ENCODE results near the gene SDHB. TPM values are rescaled to one million over a fixed set of nuclear protein-coding genes. Genes with fewer than 3 reads are reported as not detected.

The SDHB gene
- total RNA-seq, 1 experiment from 2014 or later: 212 TPM

GRCh38 chr1:16983649-16984048 lies 70.2 kb downstream of the SDHB start:
- TF ChIP-seq TCF7L2 (IDR thresholded peaks at IDR 0.05; ENCODE audit: low read depth, low read length): no peak
- TF ChIP-seq POLR2AphosphoS5 (IDR thresholded peaks at IDR 0.05; ENCODE audit: low read depth, low read length): no peak
- TF ChIP-seq REST (IDR thresholded peaks at IDR 0.05; ENCODE audit: insufficient read depth in 1 of 2, low read depth in 2 of 2, low read length in 1 of 2): no peak
- no peak for TF ChIP-seq SIN3A (IDR thresholded peaks at IDR 0.05; ENCODE audit: borderline replicate concordance, insufficient read depth, low read depth, low read length)
- no peak for TF ChIP-seq CTCF (IDR thresholded peaks at IDR 0.05)
- Histone ChIP-seq H3K9me3 (ENCODE audit: control insufficient read depth, insufficient read depth, low read depth, low read length) (no peaks in the 10 kb centered on the region), H3K4me3 (ENCODE audit: low read depth in 2 of 2, low read length in 2 of 2) (no peak overlapping the region), H3K36me3 (ENCODE audit: control insufficient read depth, insufficient read depth, low read length) (peaks cover 3% of the 10 kb centered on the region; the same call in 1 of the 2 replicates), H3K27me3 (ENCODE audit: control insufficient read depth, insufficient read depth, low read length) (no peaks in the 10 kb centered on the region), H3K4me1 (ENCODE audit: control insufficient read depth, insufficient read depth, low read length) (peaks cover 4% of the 10 kb centered on the region; the same call in 1 of the 2 replicates), H3K27ac (ENCODE audit: low read length) (no peak overlapping the region)
- DNase-seq (ENCODE audit: low read depth, low spot score) (no peak), ATAC-seq (no peak)
- BruUV-seq (replicated peaks): no TSS peak
- intact Hi-C loops (cut with micrococcal nuclease; ENCODE audit: unreplicated experiment): no loop called here
- ChIA-PET CTCF (no interaction called here), POLR2A (no interaction called here)
- in situ Hi-C loops (cut with HindIII; ENCODE audit: low pct_unique_long_range_greater_than_20kb, low sequenced_read_pairs): no loop called here

- Histone ChIP-seq H3K4me3 (ENCODE audit: low read depth in 2 of 2, low read length in 2 of 2) (no peak overlapping the region), H3K27ac (ENCODE audit: low read length) (no peak overlapping the region), H3K9me3 (ENCODE audit: control insufficient read depth, insufficient read depth, low read depth, low read length) (no peaks in the 10 kb centered on the region), H3K4me1 (ENCODE audit: control insufficient read depth, insufficient read depth, low read length) (peaks cover 4% of the 10 kb centered on the region; the same call in 1 of the 2 replicates), H3K36me3 (ENCODE audit: control insufficient read depth, insufficient read depth, low read length) (peaks cover 3% of the 10 kb centered on the region; the same call in 1 of the 2 replicates), H3K27me3 (ENCODE audit: control insufficient read depth, insufficient read depth, low read length) (no peaks in the 10 kb centered on the region)
- POLR2A ChIA-PET: interaction anchor here (0.7 kb wide), 1 partner anchor 722 kb away, joined by 6 read pairs; no protein-coding TSS in a partner anchor
- TF ChIP-seq POLR2AphosphoS5 (IDR thresholded peaks at IDR 0.05; ENCODE audit: low read depth, low read length) (no peak), REST (IDR thresholded peaks at IDR 0.05; ENCODE audit: insufficient read depth in 1 of 2, low read depth in 2 of 2, low read length in 1 of 2) (no peak), SIN3A (IDR thresholded peaks at IDR 0.05; ENCODE audit: borderline replicate concordance, insufficient read depth, low read depth, low read length) (no peak), TCF7L2 (IDR thresholded peaks at IDR 0.05; ENCODE audit: low read depth, low read length) (no peak), CTCF (IDR thresholded peaks at IDR 0.05) (no peak)
- in situ Hi-C loops (cut with HindIII; ENCODE audit: low pct_unique_long_range_greater_than_20kb, low sequenced_read_pairs): no loop called here
- no peak for ATAC-seq
- BruUV-seq (replicated peaks): no TSS peak
- no peak for DNase-seq (ENCODE audit: low read depth, low spot score)
- intact Hi-C loops (cut with micrococcal nuclease; ENCODE audit: unreplicated experiment): no loop called here
- CTCF ChIA-PET: no interaction called here
Observed at GRCh38 chr1:16982902-16983301, 70.9 kb downstream of the SDHB start.
